B cell (primary cell): ENCODE measurements around the gene AP1G1. TPM values are rescaled to one million over a fixed set of nuclear protein-coding genes. Genes with fewer than 3 reads are reported as not detected.

Experiments
- ATAC-seq: fragments of 200-7000 bp; cut with Tn5 transposase; one replicate; pipeline ENCODE4 v1.10.0; 2021; ENCODE audit warnings: low read depth, mild to moderate bottlenecking, moderate number of reproducible peaks, moderate library complexity
- CTCF ChIA-PET: fragments of 350-600 bp; sonication (Branson Sonifier 250); formaldehyde crosslinking; loops from one replicate; lab custom pipeline; 2021; ENCODE audit warnings: antibody characterized with exemption, inconsistent platforms; lab: Charles Lee
- POLR2A ChIA-PET: fragments of 350-600 bp; sonication (Branson Sonifier 250); formaldehyde crosslinking; loops from one replicate; lab custom pipeline; 2021; ENCODE audit warnings: antibody characterized with exemption; lab: Charles Lee
- DNase-seq: peaks from one replicate; pipeline ENCODE4 v3.0.0; 2013
- H2AFZ ChIP-seq: 2 replicates; pipeline ENCODE4 v1.6.1; 2012; ENCODE audit warnings: mild to moderate bottlenecking, low read depth, low read length; ENCODE audit not compliant: insufficient read depth, poor library complexity, severe bottlenecking
- H3K27ac ChIP-seq, 2 donors: 1 replicate in 1 of 2; 2 replicates in 1 of 2; pipeline ENCODE4 v1.5.1; 2012 to 2013; ENCODE audit warnings: low read length in 2 of 2, mild to moderate bottlenecking in 2 of 2, moderate library complexity in 1 of 2
- H3K27me3 ChIP-seq, 4 experiments: fragments of 200-600 bp in 1 of 4; sonication (generic) in 1 of 4; replicated peaks in 1 of 4; 1 replicate in 2 of 4; 2 replicates in 2 of 4; pipeline versions ENCODE4 v1.6.1 to v1.7.0; 2013 to 2016; ENCODE audit warnings: low read length in 3 of 4, mild to moderate bottlenecking in 2 of 4, mixed read lengths in 1 of 4, moderate library complexity in 1 of 4; ENCODE audit not compliant: insufficient read depth in 4 of 4, control insufficient read depth in 3 of 4; ENCODE audit errors: control extremely low read depth in 1 of 4
- H3K36me3 ChIP-seq, 2 experiments: replicated peaks in 1 of 2; 1 replicate in 1 of 2; 2 replicates in 1 of 2; pipeline versions ENCODE4 v1.6.1 to v1.7.1; 2013; ENCODE audit warnings: low read length in 1 of 2; ENCODE audit not compliant: insufficient read depth in 2 of 2, control insufficient read depth in 1 of 2; ENCODE audit errors: control extremely low read depth in 1 of 2, extremely low read depth in 1 of 2
- H3K4me1 ChIP-seq, 2 donors: fragments of 200-600 bp in 1 of 2; sonication (generic) in 1 of 2; 1 replicate in 1 of 2; 2 replicates in 1 of 2; pipeline versions ENCODE4 v1.5.1 to v1.6.1; 2013 to 2017; ENCODE audit warnings: low read length in 2 of 2; ENCODE audit not compliant: control insufficient read depth in 2 of 2, insufficient read depth in 2 of 2
- H3K4me2 ChIP-seq: replicated peaks from 2 replicates; pipeline ENCODE3; 2012; ENCODE audit warnings: mild to moderate bottlenecking, low read depth, low read length; ENCODE audit not compliant: poor library complexity, severe bottlenecking
- H3K4me3 ChIP-seq, 5 experiments: fragments of 200-600 bp in 1 of 5; sonication (generic) in 1 of 5; 1 replicate in 3 of 5; 2 replicates in 2 of 5; pipeline versions ENCODE4 v1.5.1 to v1.7.0; 2011 to 2016; ENCODE audit warnings: low read length in 4 of 5, mild to moderate bottlenecking in 4 of 5, low read depth in 2 of 5, control low read depth in 1 of 5, moderate library complexity in 1 of 5; ENCODE audit not compliant: insufficient read depth in 1 of 5; ENCODE audit errors: control extremely low read depth in 1 of 5, extremely low read depth in 1 of 5
- H3K79me2 ChIP-seq: fragments of 200-600 bp; sonication (generic); one replicate; pipeline ENCODE4 v1.6.0; 2016; ENCODE audit warnings: low read length; ENCODE audit not compliant: control insufficient read depth, insufficient read depth
- H3K9ac ChIP-seq: fragments of 200-600 bp; sonication (generic); 2 replicates; pipeline ENCODE4 v1.6.1; 2017; ENCODE audit warnings: mild to moderate bottlenecking, low read length, moderate library complexity
- H3K9me3 ChIP-seq, 3 donors: one replicate each; pipeline versions ENCODE4 v1.6.1 to v1.7.1; 2013; ENCODE audit warnings: low read length in 2 of 3; ENCODE audit not compliant: control insufficient read depth in 2 of 3, insufficient read depth in 1 of 3; ENCODE audit errors: control extremely low read depth in 1 of 3
- H4K20me1 ChIP-seq: 2 replicates; pipeline ENCODE4 v1.6.0; 2012; ENCODE audit warnings: mild to moderate bottlenecking, low read length; ENCODE audit not compliant: insufficient read depth, control insufficient read depth, poor library complexity, severe bottlenecking
- H3K27ac Mint-ChIP-seq: one replicate; pipeline ENCODE4 v1.8.0; 2021; ENCODE audit warnings: mixed read lengths
- H3K27me3 Mint-ChIP-seq: one replicate; pipeline ENCODE4 v1.8.0; 2021; ENCODE audit warnings: mixed read lengths
- H3K4me1 Mint-ChIP-seq: one replicate; pipeline ENCODE4 v1.8.0; 2021; ENCODE audit warnings: mixed read lengths
- H3K4me3 Mint-ChIP-seq: one replicate; pipeline ENCODE4 v1.8.0; 2021; ENCODE audit warnings: mixed read lengths
- H3K9me3 Mint-ChIP-seq: one replicate; pipeline ENCODE4 v1.8.0; 2022; ENCODE audit warnings: mixed read lengths; ENCODE audit not compliant: insufficient read depth
- EZH2 ChIP-seq: IDR thresholded peaks from 2 replicates; pipeline ENCODE4 v1.6.1; 2012; ENCODE audit warnings: borderline replicate concordance, low read depth, mild to moderate bottlenecking, moderate library complexity, low read length; ENCODE audit not compliant: insufficient read depth, poor library complexity, severe bottlenecking
- WGBS: methylation state at CpG from one replicate; pipeline ENCODE4 v1.1.5; 2013; ENCODE audit warnings: missing lambda C conversion rate; ENCODE audit not compliant: insufficient coverage; 5-methylcytosine and 5-hydroxymethylcytosine counted together
- intact Hi-C: fragments of 100-400 bp; cut with micrococcal nuclease; formaldehyde crosslinking; loops from one replicate; pipeline ENCODE4 v1.10.0; 2022
- polyA plus RNA-seq: library from polyadenylated mRNA; depleted of rRNA; stranded (reverse); fragments of >200 nt; gene quantifications from 2 replicates; pipeline ENCODE4 v1.2.3, GENCODE V29; 2012
- total RNA-seq, 2 donors: library from RNA; stranded (reverse); fragments of 120-200 nt in 1 of 2; gene quantifications; 1 replicate in 1 of 2; 2 replicates in 1 of 2; pipeline versions ENCODE4 v1.2.3 to v1.2.4, GENCODE V29; 2013 to 2022
- TF ChIP-seq, protein P1 (sequence below): fragments of 200-600 bp; IDR thresholded peaks from one replicate; pipeline ENCODE4 v1.8.0; 2022; ENCODE audit warnings: antibody characterized with exemption, mild to moderate bottlenecking

AP1G1 gene
- total and polyA plus RNA-seq, 2 donors (not counting 1 experiment from before 2014, with no cell fraction given), result 43.8 to 142 TPM

DNA sequence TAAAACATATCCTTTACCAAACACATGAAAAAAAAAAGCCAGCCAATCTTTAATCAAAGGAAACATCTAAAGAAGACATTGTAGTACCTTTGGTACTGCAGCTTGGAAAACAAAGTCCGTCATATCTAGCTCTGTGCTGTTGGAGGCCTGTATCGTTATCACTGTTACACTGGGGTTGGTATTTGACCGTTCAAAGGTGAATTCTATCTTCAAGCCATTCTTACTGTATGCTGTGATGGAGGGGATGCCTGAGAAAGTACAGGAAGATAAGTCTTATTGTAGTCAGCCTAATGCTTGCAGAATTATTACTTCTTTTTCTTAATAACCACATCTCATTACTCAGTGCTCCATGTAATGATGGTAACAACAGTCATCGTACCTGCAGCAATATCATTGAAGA, 69.8 kb downstream of the AP1G1 start:
- no peaks in the 10 kb centered on the region for H4K20me1 ChIP-seq
- H3K27ac Mint-ChIP-seq, result no peak overlapping the region
- no peak for DNase-seq
- whole genome bisulfite sequencing, result 93% methylated on average over 3 of the region's 4 CpGs
- H3K27ac ChIP-seq, result no peak overlapping the region
- ATAC-seq, result no peak
- no peaks in the 10 kb centered on the region for H3K27me3 ChIP-seq
- CTCF ChIA-PET, result interaction anchor here (1.0 kb wide), 1 partner anchor 223 kb away, joined by 3 read pairs; no protein-coding TSS in a partner anchor
- H3K4me3 Mint-ChIP-seq, result no peak overlapping the region
- no peaks in the 10 kb centered on the region for H3K4me1 Mint-ChIP-seq
- no peak overlapping the region for H2AFZ ChIP-seq
- no peak overlapping the region for H3K4me2 ChIP-seq
- H3K79me2 ChIP-seq, result peaks cover 9% of the 10 kb centered on the region
- H3K36me3 ChIP-seq, result peaks cover 20 to 70% of the 10 kb centered on the region in 2 experiments
- H3K27me3 Mint-ChIP-seq, result no peaks in the 10 kb centered on the region
- H3K4me3 ChIP-seq, result no peak overlapping the region
- H3K4me1 ChIP-seq, result no peaks in the 10 kb centered on the region
- intact Hi-C loops, result no loop called here
- H3K9me3 Mint-ChIP-seq, result no peaks in the 10 kb centered on the region
- POLR2A ChIA-PET, result no interaction called here
- no peak overlapping the region for H3K9ac ChIP-seq
- H3K9me3 ChIP-seq, result no peaks in the 10 kb centered on the region
- TF ChIP-seq, protein P1, sequence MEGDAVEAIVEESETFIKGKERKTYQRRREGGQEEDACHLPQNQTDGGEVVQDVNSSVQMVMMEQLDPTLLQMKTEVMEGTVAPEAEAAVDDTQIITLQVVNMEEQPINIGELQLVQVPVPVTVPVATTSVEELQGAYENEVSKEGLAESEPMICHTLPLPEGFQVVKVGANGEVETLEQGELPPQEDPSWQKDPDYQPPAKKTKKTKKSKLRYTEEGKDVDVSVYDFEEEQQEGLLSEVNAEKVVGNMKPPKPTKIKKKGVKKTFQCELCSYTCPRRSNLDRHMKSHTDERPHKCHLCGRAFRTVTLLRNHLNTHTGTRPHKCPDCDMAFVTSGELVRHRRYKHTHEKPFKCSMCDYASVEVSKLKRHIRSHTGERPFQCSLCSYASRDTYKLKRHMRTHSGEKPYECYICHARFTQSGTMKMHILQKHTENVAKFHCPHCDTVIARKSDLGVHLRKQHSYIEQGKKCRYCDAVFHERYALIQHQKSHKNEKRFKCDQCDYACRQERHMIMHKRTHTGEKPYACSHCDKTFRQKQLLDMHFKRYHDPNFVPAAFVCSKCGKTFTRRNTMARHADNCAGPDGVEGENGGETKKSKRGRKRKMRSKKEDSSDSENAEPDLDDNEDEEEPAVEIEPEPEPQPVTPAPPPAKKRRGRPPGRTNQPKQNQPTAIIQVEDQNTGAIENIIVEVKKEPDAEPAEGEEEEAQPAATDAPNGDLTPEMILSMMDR, result no peak
- TF ChIP-seq EZH2, result no peak

DNA sequence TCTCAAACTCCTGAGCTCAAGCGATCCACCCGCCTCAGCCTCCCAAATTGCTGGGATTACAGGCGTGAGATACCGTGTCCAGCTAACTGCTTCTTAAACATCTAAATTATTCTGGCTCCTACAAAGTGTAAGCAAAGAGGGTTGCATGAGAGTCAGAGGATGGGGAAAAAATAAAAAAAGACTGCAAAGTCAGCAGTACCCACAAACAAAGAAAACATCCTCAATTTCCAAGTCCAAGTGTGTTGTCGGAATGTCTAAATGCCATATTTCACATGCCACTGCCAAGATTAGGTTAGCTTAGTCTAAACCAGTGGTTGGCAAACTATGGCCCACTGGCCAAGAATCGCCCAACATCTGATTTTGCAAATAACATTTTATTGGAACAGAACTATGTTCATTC, 71.1 kb downstream of the AP1G1 start:
- no peak overlapping the region for H3K27ac Mint-ChIP-seq
- H3K9me3 Mint-ChIP-seq, result no peaks in the 10 kb centered on the region
- Histone ChIP-seq H4K20me1 (no peaks in the 10 kb centered on the region), H3K36me3 (peaks cover 26 to 74% of the 10 kb centered on the region in 2 experiments), H3K79me2 (peaks cover 9% of the 10 kb centered on the region), H3K4me1 (no peaks in the 10 kb centered on the region), H3K4me2 (no peak overlapping the region), H3K9ac (no peak overlapping the region), H3K27me3 (no peaks in the 10 kb centered on the region), H3K4me3 (no peak overlapping the region), H3K27ac (no peak overlapping the region), H3K9me3 (no peaks in the 10 kb centered on the region), H2AFZ (no peak overlapping the region)
- no peaks in the 10 kb centered on the region for H3K27me3 Mint-ChIP-seq
- no peaks in the 10 kb centered on the region for H3K4me1 Mint-ChIP-seq
- DNase-seq (no peak), ATAC-seq (no peak)
- intact Hi-C loops, result no loop called here
- ChIA-PET CTCF (interaction anchor here (0.7 kb wide), 1 partner anchor 159 kb away, joined by 3 read pairs; no protein-coding TSS in a partner anchor), POLR2A (no interaction called here)
- WGBS, result 95% methylated on average over 2 of the region's 6 CpGs
- no peak overlapping the region for H3K4me3 Mint-ChIP-seq
- TF ChIP-seq, protein P1, result no peak
- no peak for TF ChIP-seq EZH2
